Heart right ventricle (tissue), 16 donors: Measurements from ENCODE around the gene MXRA7. TPM values are rescaled to one million over a fixed set of nuclear protein-coding genes. Genes with fewer than 3 reads are reported as not detected.
"Not testable (repeated sequence)": the region's sequence is repeated elsewhere in the genome, so short reads cannot be mapped to it uniquely, and the experiment has no call there.

ENCODE experiments used
- ATAC-seq, 8 donors: fragments of 200-7000 bp; cut with Tn5 transposase; one replicate each; pipeline ENCODE4 v1.9.1; 2020; ENCODE audit warnings: mild to moderate bottlenecking in 8 of 8, moderate library complexity in 8 of 8, moderate number of reproducible peaks in 1 of 8
- DNase-seq, 2 donors: peaks; one replicate each; pipeline ENCODE4 v3.0.0-alpha.2; 2020
- H3K27ac ChIP-seq, 10 donors: fragments of 200-600 bp; sonication (generic) in 2 of 10; one replicate each; pipeline versions ENCODE4 v1.5.0 to v1.8.0; 2020 to 2022; ENCODE audit warnings: mild to moderate bottlenecking in 3 of 10
- H3K27me3 ChIP-seq, 7 donors: fragments of 200-600 bp; one replicate each; pipeline ENCODE4 v1.8.0; 2021 to 2022; ENCODE audit warnings: mild to moderate bottlenecking in 2 of 7
- H3K36me3 ChIP-seq, 9 donors: fragments of 200-600 bp; sonication (generic) in 1 of 9; one replicate each; pipeline versions ENCODE4 v1.5.0 to v1.8.0; 2020 to 2022; ENCODE audit warnings: mild to moderate bottlenecking in 2 of 9
- H3K4me1 ChIP-seq, 9 donors: fragments of 200-600 bp; sonication (generic) in 1 of 9; one replicate each; pipeline versions ENCODE4 v1.5.0 to v1.8.0; 2020 to 2022; ENCODE audit warnings: mild to moderate bottlenecking in 4 of 9
- H3K4me3 ChIP-seq, 10 donors: fragments of 200-600 bp; sonication (generic) in 2 of 10; one replicate each; pipeline versions ENCODE4 v1.5.0 to v1.8.0; 2020 to 2022; ENCODE audit warnings: mild to moderate bottlenecking in 7 of 10, moderate library complexity in 2 of 10
- H3K9me3 ChIP-seq, 11 donors: fragments of 200-600 bp in 10 of 11; sonication (generic) in 2 of 11; one replicate each; pipeline versions ENCODE4 v1.5.0 to v1.8.0; 2013 to 2022; ENCODE audit warnings: mild to moderate bottlenecking in 2 of 11, control low read depth in 1 of 11, moderate library complexity in 1 of 11
- WGBS, 2 donors: extraction: QIAGEN DNeasy Blood & Tissue Kit; methylation state at CpG; one replicate each; pipeline ENCODE4 v1.1.7; 2013; ENCODE audit warnings: inconsistent platforms in 1 of 2; 5-methylcytosine and 5-hydroxymethylcytosine counted together
- intact Hi-C, 10 donors: fragments of 100-400 bp; cut with DNase I; formaldehyde crosslinking; loops; one replicate each; pipeline versions ENCODE4 v1.11.1 to v1.14.2; 2022
- polyA plus RNA-seq, 2 donors: library from polyadenylated mRNA; stranded (reverse); fragments of 200-250 nt; gene quantifications; one replicate each; pipeline ENCODE4 v1.2.3, GENCODE V29; 2013
- total RNA-seq, 10 donors: library from RNA; stranded (reverse); fragmentation: NEBNext Ultra II Directional in 3 of 10; extraction: Animal tissue kit (Norgen Biotek cat#: 25700) in 3 of 10; gene quantifications; one replicate each; pipeline versions ENCODE4 v1.2.1 to v1.2.4, GENCODE V29; 2021 to 2023
- TF ChIP-seq, protein P1 (sequence below), 9 donors: fragments of 200-600 bp; sonication (generic) in 2 of 9; IDR thresholded peaks; one replicate each; pipeline versions ENCODE4 v1.5.0 to v1.8.0; 2021 to 2022; ENCODE audit warnings: antibody characterized with exemption in 9 of 9, mild to moderate bottlenecking in 5 of 9, moderate library complexity in 1 of 9
- donor health status: Arrhythmogenic right ventricular cardiomyopathy.
- donor health status: ischemic (EF 13 %, LVEDD 7.1; RV severe dilation, severe dysfunction).
- donor health status: healthy with polysubstance abuse.
- donor health status: DM: no; HTN: yes; CAD: no.
- donor health status: DM: no; HTN: no; CAD: no.
- donor health status: ischemic (EF 25% LVEDD 6.9; RV normal size, moderate dysfunction).
- donor health status: ischemic (EF 25% LVEDD 5.7; RV mildly dilated, moderate dysfunction).
- donor health status: healthy.
- donor health status: DM: yes; HTN: yes; CAD: no.
- donor health status: Ischemic cardiomyopathy.
- donor health status: ischemic (EF 35%, LVEDD 5.7; RV mildly dilated, moderate dysfunction).
- donor health status: nonischemic (EF 11% LVEDD 7.7; RV severe dilation, severe dysfunction).
- donor health status: DM: yes; HTN: yes; CAD: no.
- donor health status: PGD.
- donor health status: ischemic (EF 29% LVEDD 5.4; RV normal size, mild dysfunction).
- donor health status: nonischemic (EF 23%, LVEDD 6.1; RV moderate dilation, normal function).

MXRA7 gene
- total and polyA plus RNA-seq, 12 donors = 121 to 586 (median 413) TPM

- DNase-seq (no peak), ATAC-seq (no peak)
- WGBS, 2 donors = 62 to 73% methylated on average over 6 of the region's 6 CpGs
- H3K36me3 ChIP-seq = peaks cover 0 to 7% (median 0%) of the 10 kb centered on the region in 9 donors
- H3K27me3 ChIP-seq = no peaks in the 10 kb centered on the region
- intact Hi-C loops = no loop called here
- TF ChIP-seq, protein P1, sequence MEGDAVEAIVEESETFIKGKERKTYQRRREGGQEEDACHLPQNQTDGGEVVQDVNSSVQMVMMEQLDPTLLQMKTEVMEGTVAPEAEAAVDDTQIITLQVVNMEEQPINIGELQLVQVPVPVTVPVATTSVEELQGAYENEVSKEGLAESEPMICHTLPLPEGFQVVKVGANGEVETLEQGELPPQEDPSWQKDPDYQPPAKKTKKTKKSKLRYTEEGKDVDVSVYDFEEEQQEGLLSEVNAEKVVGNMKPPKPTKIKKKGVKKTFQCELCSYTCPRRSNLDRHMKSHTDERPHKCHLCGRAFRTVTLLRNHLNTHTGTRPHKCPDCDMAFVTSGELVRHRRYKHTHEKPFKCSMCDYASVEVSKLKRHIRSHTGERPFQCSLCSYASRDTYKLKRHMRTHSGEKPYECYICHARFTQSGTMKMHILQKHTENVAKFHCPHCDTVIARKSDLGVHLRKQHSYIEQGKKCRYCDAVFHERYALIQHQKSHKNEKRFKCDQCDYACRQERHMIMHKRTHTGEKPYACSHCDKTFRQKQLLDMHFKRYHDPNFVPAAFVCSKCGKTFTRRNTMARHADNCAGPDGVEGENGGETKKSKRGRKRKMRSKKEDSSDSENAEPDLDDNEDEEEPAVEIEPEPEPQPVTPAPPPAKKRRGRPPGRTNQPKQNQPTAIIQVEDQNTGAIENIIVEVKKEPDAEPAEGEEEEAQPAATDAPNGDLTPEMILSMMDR (IDR thresholded peaks at IDR 0.05) = no peak
- peaks cover 0 to 35% (median 6%) of the 10 kb centered on the region in 9 donors for H3K4me1 ChIP-seq
- no peak overlapping the region for H3K27ac ChIP-seq
- peaks cover 0 to under 1% (median 0%) of the 10 kb centered on the region in 11 donors for H3K9me3 ChIP-seq
- peak overlapping the region in 3 of 10 donors; percentile 32 to 53 (median 45) for H3K4me3 ChIP-seq
Observed at GRCh38 chr17:76640550-76641380, 70.0 kb downstream of the MXRA7 start.

DNA sequence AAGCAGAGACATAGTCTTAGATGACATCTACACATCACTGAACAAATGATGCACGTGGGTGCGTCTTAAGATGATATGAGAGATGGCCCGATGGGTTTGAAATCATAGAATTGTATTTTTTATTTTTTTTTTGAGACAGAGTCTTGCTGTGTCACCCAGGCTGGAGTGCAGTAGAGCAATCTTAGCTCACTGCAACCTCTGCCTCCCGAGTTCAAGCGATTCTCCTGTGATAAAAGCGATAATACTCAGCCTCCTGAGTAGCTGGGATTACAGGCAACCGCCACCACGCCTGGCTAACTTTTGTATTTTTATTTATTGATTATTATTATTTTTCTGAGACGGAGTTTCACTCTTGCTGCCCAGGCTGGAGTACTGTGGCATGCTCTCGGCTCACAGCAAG lies 72.5 kb downstream of the MXRA7 start:
- DNase-seq (no peak), ATAC-seq (no peak)
- 94% methylated on average over 10 of the region's 10 CpGs for WGBS, 2 donors
- TF ChIP-seq, protein P1 (IDR thresholded peaks at IDR 0.05) = no peak
- H3K36me3 ChIP-seq = peaks cover 0 to 14% (median 0%) of the 10 kb centered on the region in 9 donors
- peaks cover 0 to 27% (median 3%) of the 10 kb centered on the region in 9 donors for H3K4me1 ChIP-seq
- intact Hi-C loops = no loop called here
- no peak overlapping the region for H3K27ac ChIP-seq
- no peaks in the 10 kb centered on the region for H3K27me3 ChIP-seq
- no peaks in the 10 kb centered on the region for H3K9me3 ChIP-seq
- no peak overlapping the region for H3K4me3 ChIP-seq

GRCh38 chr17:76636486-76637206 lies 74.1 kb downstream of the MXRA7 start:
- H3K27ac ChIP-seq, intact Hi-C loops, H3K9me3 ChIP-seq, DNase-seq, H3K27me3 ChIP-seq, ATAC-seq, H3K4me3 ChIP-seq: not testable (repeated sequence)
- Histone ChIP-seq H3K4me1 (peaks cover 0 to 18% (median 3%) of the 10 kb centered on the region in 9 donors), H3K36me3 (peaks cover 0 to 24% (median 0%) of the 10 kb centered on the region in 9 donors)
- WGBS, 2 donors = 79 to 80% methylated on average over 20 to 21 of the region's 27 CpGs

DNA sequence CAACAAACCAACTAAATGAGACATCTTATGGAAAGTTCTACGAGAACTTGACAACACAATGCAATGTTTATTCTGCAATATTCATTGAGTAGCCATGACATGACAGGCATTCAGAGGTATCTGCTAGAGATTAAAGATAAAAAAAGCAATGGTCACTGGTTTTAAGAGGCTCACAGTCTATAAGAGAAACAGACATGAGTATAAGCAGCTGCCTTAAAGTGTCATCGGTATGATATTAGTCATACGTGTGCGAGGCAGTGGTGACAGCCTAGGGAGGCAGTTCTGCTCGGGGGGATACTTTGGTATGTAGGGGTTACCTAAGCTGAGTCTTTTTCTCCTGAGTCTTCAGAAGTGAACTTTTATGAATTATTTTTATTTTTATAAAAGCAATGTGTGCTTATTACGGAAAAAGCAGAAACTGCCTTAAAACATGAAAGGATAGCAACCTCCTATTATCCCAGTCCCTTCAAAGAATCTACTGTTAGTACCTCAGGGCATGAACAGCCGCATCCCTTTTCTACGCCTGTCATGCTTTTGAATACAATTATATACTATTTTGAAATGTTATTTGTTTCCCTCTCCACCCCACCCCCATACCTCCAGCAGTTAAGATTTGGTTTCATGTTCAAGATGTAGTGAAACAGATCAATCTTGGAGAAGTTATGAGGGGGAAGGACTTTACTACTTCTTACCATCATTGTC lies 75.0 kb downstream of the MXRA7 start:
- Histone ChIP-seq H3K36me3 (peaks cover 0 to 24% (median 0%) of the 10 kb centered on the region in 9 donors), H3K27ac (no peak overlapping the region), H3K4me1 (peaks cover 0 to 10% (median 0%) of the 10 kb centered on the region in 9 donors), H3K4me3 (no peak overlapping the region), H3K27me3 (no peaks in the 10 kb centered on the region), H3K9me3 (no peaks in the 10 kb centered on the region)
- ATAC-seq = no peak
- TF ChIP-seq, protein P1 (IDR thresholded peaks at IDR 0.05) = no peak
- intact Hi-C loops = no loop called here
- 69 to 75% methylated on average over 8 of the region's 8 CpGs for WGBS, 2 donors
- DNase-seq = no peak
